HUES6 (cell line): ENCODE measurements around the gene LCN10.
"Not testable (repeated sequence)": the region's sequence is repeated elsewhere in the genome, so short reads cannot be mapped to it uniquely, and the experiment has no call there.

Source experiments
- H3K27ac ChIP-seq: 2 replicates; pipeline ENCODE4 v1.7.0; 2013; ENCODE audit warnings: low read depth, mild to moderate bottlenecking, low read length, inconsistent platforms
- H3K27me3 ChIP-seq: 2 replicates; pipeline ENCODE4 v1.6.1; 2013; ENCODE audit warnings: low read length; ENCODE audit not compliant: control insufficient read depth, insufficient read depth
- H3K36me3 ChIP-seq: 2 replicates; pipeline ENCODE4 v1.6.1; 2013; ENCODE audit warnings: low read length; ENCODE audit not compliant: control insufficient read depth, insufficient read depth
- H3K4me1 ChIP-seq: 2 replicates; pipeline ENCODE4 v1.6.1; 2013; ENCODE audit warnings: low read length; ENCODE audit not compliant: control insufficient read depth, insufficient read depth
- H3K4me3 ChIP-seq: 2 replicates; pipeline ENCODE4 v1.5.1; 2013; ENCODE audit warnings: low read depth, low read length
- H3K9ac ChIP-seq: one replicate; pipeline ENCODE4 v1.6.1; 2013; ENCODE audit warnings: mild to moderate bottlenecking, low read length
- H3K9me3 ChIP-seq: 2 replicates; pipeline ENCODE4 v1.6.1; 2013; ENCODE audit warnings: low read depth, low read length; ENCODE audit not compliant: control insufficient read depth, insufficient read depth

Gene LCN10

DNA sequence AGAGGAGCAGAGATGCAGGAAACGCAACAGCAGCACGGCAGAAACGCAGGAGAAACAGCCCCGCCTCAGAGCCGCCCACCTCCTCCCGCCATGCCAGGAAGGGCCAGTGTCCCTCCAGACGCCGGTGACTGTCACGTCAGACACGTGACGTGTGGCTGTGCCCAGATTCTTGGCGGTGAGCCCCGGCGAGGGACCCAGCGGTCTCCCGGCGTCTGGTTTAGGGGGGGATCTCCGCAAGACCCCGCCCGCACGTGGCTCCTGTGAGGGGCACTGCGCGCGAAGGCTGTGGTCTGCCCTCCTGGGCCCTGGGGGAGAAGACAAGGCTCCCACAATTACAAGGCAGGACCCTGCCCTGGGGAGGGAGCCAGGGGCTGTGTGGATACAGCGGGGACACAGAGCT is 17.7 kb upstream of the LCN10 start:
- Histone ChIP-seq H3K27me3 (no peaks in the 10 kb centered on the region), H3K4me1 (peaks cover 33% of the 10 kb centered on the region), H3K27ac (no peak overlapping the region), H3K9ac (no peak overlapping the region), H3K9me3 (peaks cover 10% of the 10 kb centered on the region), H3K4me3 (no peak overlapping the region), H3K36me3 (no peaks in the 10 kb centered on the region)

DNA sequence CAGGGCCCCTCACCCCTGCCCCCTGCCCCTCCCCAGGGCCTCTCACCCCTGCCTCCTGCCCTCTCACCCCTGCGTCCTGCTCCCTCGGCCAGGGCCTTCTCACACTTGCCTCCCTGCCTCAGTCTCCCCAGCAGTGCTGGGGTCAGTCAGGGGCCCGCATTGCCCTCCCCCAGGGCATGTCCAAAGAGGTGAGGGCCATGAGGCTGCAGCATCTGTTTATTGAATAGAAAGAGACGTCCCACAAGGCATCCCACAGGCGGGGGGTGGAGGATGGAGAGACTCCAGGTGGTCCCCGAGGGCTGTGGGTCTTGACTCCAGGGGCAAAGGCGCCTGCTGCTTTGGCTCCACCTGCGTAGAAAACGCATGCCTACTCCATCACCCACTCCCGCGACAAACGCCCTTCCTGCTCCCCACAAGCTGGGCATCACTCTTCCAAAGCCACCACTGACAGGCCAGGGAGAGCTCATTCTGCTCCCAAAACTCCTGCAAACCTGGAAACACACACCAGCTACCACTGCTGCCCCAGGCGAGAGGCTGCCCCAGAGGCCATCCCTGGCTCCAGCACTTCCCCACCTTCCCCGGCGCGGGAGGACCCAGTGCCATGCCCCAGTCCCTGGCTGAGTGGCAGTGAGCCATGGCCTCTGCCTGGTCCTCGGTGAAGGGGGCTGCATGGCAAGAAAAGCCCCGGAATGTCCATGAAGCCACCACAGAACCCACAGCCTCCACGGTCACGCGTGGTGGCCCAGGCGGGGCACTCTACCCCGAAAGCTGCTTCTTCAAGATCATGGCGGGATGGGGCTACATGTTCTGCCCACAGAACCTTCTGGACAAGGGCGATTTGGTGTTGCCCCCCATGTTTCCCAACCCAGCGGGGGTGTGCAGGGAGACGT is 16.9 kb upstream of the LCN10 start:
- no peak overlapping the region for H3K9ac ChIP-seq
- H3K4me1 ChIP-seq, result peaks cover 35% of the 10 kb centered on the region
- no peaks in the 10 kb centered on the region for H3K27me3 ChIP-seq
- no peaks in the 10 kb centered on the region for H3K36me3 ChIP-seq
- H3K4me3 ChIP-seq, result no peak overlapping the region
- peaks cover 11% of the 10 kb centered on the region for H3K9me3 ChIP-seq
- H3K27ac ChIP-seq, result no peak overlapping the region

DNA sequence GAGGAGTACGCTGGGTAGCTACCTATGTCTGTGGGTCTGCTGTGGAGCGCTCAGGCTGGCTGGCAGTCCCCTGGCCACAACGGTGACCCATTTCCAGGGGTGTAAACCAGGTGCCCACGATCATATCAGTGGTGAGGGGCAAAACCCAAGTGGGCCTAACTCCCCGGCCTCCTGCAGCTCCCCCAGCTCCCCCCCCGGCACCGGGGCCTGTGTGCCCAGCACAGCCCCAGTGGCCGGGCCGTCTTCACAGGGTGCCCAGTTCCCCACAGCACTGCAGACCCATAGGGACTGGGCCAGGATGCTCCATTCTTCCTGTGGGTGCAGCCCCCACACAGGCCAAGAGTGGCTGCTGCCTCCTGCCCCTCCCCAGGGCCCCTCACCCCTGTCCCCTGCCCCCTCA is 16.3 kb upstream of the LCN10 start:
- H3K9ac ChIP-seq, result no peak overlapping the region
- H3K36me3 ChIP-seq, result no peaks in the 10 kb centered on the region
- H3K9me3 ChIP-seq, result peaks cover 11% of the 10 kb centered on the region
- peaks cover 29% of the 10 kb centered on the region for H3K4me1 ChIP-seq
- no peak overlapping the region for H3K27ac ChIP-seq
- no peaks in the 10 kb centered on the region for H3K27me3 ChIP-seq
- H3K4me3 ChIP-seq, result no peak overlapping the region

DNA sequence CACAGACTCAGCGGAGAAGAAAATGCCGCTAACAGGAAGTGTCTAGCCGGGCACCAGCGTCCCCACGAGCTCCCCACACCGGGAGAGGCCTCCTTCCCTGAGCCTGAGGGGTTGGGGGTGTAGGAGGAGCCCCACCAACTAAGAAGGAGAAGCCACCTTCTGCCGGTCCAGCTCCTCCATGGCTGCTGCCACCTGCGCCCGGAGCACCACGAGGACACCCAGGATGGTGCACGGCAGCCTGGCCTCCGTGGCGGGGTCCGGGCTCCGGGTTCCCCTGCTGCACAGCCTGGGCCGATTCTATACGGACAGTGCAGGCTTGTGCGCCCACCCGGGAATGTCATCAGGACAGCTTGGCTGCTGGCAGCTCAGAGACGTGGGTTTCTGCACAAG is 15.0 kb upstream of the LCN10 start:
- Histone ChIP-seq H3K27me3 (no peaks in the 10 kb centered on the region), H3K4me1 (peaks cover 21% of the 10 kb centered on the region; the same call in 1 of the 2 replicates), H3K9me3 (peaks cover 11% of the 10 kb centered on the region), H3K27ac (no peak overlapping the region), H3K36me3 (no peaks in the 10 kb centered on the region), H3K9ac (no peak overlapping the region), H3K4me3 (no peak overlapping the region)

DNA sequence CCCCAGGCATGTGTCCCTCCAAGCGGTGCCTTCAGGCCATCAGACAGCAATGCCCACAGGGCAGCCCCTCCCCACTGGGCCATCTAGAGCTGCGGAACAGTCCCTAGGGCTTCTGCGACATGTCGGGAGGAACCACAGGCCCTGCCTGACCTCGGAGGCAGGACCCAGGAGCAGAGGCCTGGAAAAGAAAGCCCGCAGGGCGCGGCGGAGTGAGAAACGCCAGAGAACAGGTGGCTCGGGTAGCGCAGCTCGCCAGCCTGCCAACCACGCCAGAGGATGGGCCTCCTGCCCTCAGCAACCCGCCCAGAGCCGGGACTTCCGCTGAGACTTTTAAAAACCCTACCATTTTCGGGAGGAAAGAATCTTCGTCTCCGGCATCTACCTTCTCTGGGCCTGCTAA is 14.6 kb upstream of the LCN10 start:
- H3K4me1 ChIP-seq, result peaks cover 20% of the 10 kb centered on the region; the same call in 1 of the 2 replicates
- H3K27ac ChIP-seq, result no peak overlapping the region
- H3K9ac ChIP-seq, result no peak overlapping the region
- H3K36me3 ChIP-seq, result no peaks in the 10 kb centered on the region
- H3K4me3 ChIP-seq, result no peak overlapping the region
- no peaks in the 10 kb centered on the region for H3K27me3 ChIP-seq
- H3K9me3 ChIP-seq, result peaks cover 13% of the 10 kb centered on the region

DNA sequence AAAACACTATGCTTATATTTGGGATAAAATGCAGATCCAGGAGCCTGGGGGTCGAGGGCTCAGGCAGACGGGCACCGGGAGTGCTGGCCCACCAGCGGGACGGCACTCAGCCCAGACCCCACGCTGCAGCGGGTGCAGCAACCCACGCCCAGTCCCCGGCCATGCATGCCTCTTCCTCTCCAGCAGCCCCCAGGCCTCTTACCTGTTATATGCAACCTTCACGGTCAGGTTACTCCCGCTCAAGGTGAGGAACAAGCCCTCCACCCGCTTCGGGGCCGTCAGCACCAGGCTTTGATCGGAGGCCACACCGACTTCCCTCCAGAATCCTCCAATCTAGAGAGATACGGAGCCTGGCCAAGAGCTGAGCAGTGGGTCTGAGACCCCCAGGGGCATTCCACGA is 14.1 kb upstream of the LCN10 start:
- no peak overlapping the region for H3K4me3 ChIP-seq
- no peak overlapping the region for H3K27ac ChIP-seq
- H3K9me3 ChIP-seq, result peaks cover 18% of the 10 kb centered on the region
- no peak overlapping the region for H3K9ac ChIP-seq
- no peaks in the 10 kb centered on the region for H3K36me3 ChIP-seq
- H3K4me1 ChIP-seq, result peaks cover 17% of the 10 kb centered on the region; the same call in 1 of the 2 replicates
- no peaks in the 10 kb centered on the region for H3K27me3 ChIP-seq

DNA sequence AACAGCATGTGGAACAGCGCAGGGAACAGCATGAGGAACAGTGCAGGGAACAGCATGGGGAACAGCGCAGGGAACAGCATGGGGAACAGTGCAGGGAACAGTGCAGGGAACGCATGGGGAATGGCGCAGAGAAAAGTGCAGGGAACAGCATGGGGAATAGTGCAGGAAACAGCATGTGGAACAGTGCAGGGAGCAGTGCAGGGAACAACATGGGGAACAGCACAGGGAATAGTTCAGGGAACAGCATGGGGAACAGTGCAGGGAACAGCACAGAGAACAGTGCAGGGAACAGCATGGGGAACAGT is 13.3 kb upstream of the LCN10 start:
- peaks cover 13% of the 10 kb centered on the region; the same call in 1 of the 2 replicates for H3K4me1 ChIP-seq

DNA sequence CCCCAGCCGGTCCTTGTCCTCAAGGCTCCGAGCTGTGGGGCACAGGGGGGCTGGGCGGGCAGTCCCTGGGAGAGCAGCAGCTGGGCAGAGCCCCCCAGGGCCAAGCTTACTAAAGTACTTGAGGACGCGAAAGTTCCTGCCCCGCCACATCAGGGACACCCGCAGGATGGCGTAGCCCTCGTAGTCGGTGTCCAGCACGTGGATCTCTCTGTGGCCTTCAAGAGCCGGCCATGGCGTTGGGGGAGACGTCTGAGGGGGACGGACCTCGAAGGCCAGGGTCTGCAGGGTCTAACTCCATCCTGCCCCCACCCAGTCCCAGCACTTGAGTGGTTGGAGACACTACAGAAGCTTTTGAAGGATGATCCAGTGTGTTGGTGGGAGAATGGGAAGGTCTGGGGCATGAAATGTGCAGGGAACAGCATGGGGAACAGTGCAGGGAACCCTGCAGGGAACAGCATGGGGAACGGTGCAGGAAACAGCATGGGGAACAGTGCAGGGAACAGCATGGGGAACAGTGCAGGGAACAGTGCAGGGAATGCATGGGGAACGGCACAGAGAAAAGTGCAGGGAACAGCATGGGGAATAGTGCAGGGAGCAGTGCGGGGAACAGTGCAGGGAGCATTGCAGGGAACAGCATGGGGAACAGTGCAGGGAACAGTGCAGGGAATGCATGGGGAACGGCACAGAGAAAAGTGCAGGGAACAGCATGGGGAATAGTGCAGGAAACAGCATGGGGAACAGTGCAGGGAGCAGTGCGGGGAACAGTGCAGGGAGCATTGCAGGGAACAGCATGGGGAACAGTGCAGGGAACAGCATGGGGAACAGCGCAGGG is 12.8 kb upstream of the LCN10 start:
- not testable (repeated sequence) for H3K4me3 ChIP-seq, H3K4me1 ChIP-seq, H3K36me3 ChIP-seq, H3K27me3 ChIP-seq, H3K9ac ChIP-seq, H3K27ac ChIP-seq
- H3K9me3 ChIP-seq, result peaks cover 25% of the 10 kb centered on the region

More for the DNA sequence above, 13.3 kb upstream of the LCN10 start:
- H3K9me3 ChIP-seq, result peaks cover 25% of the 10 kb centered on the region
- no peak overlapping the region for H3K4me3 ChIP-seq
- H3K27me3 ChIP-seq, result no peaks in the 10 kb centered on the region
- H3K36me3 ChIP-seq, result no peaks in the 10 kb centered on the region
- H3K27ac ChIP-seq, result no peak overlapping the region
- no peak overlapping the region for H3K9ac ChIP-seq

DNA sequence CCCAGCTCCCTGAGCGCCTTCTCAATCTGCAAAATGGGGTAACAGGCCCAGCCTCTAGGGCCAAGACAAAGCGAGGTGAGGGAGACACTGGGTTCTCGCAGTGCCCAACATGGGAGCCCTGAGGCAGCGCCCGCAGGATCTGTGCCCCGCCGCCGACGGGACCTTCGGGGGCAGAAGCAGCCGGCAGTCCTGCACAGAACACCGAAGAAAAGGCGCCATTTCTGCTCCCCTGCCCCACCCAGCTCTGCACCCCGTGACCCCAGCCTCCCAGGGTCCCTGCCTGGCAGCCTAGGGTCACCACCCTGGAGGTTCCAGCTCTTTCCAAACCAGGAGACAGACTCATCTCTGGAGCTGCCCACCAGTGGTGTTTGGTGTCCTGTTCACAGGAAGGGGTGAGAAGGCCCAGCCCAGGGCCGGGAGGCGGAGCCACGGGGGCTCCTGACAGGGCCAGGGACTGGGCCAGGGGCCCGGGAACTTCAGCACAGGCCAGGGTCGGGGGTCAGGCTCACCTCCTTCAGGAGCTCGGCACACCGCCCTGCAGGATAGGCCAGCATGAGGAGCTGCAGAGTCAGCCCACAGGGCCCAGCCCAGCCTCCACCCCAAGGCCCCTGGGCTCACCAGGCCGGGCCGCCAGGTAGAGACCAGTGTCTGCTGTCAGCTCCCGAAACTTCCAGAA is 12.0 kb upstream of the LCN10 start:
- no peak overlapping the region for H3K27ac ChIP-seq
- H3K36me3 ChIP-seq, result no peaks in the 10 kb centered on the region
- no peak overlapping the region for H3K9ac ChIP-seq
- H3K4me1 ChIP-seq, result peaks cover 3% of the 10 kb centered on the region; the same call in 1 of the 2 replicates
- no peaks in the 10 kb centered on the region for H3K27me3 ChIP-seq
- no peak overlapping the region for H3K4me3 ChIP-seq
- H3K9me3 ChIP-seq, result peaks cover 25% of the 10 kb centered on the region

DNA sequence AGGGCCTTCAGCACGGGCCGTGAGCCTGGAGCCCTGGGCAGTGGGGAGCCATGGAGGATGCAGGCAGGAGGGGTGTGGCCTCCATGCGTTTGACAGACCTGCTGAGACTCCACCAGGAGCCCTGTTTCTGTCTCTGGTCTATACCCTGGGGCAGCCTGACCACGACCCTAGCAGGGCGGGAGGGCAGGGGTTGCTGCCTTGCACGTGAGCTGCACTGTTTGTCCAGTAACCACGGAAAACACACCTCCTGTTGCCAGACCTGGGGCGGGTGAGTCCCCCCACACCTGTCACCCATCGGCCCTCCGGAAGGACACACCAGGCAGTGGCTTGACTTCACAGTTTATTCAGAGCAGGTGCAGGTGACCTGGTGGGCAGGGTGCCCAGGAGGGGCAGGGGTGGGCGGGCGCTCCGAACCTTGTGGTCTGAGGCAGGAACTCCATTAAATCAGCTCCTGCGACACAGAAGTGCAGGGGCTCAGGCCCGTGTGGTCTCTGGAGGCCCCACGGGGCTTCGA is 11.4 kb upstream of the LCN10 start:
- H3K36me3 ChIP-seq, result no peaks in the 10 kb centered on the region
- no peak overlapping the region for H3K27ac ChIP-seq

More for the DNA sequence above, 11.4 kb upstream of the LCN10 start:
- Histone ChIP-seq H3K9ac (no peak overlapping the region), H3K9me3 (peaks cover 25% of the 10 kb centered on the region), H3K4me3 (no peak overlapping the region), H3K27me3 (no peaks in the 10 kb centered on the region), H3K4me1 (peaks cover 3% of the 10 kb centered on the region; the same call in 1 of the 2 replicates)
